ENCODE data around the gene SDK1. TPM values are rescaled to one million over a fixed set of nuclear protein-coding genes. Genes with fewer than 3 reads are reported as not detected.
"Not testable (repeated sequence)": the region's sequence is repeated elsewhere in the genome, so short reads cannot be mapped to it uniquely, and the experiment has no call there.

SDK1 gene
- total RNA-seq, 1 experiment from 2014 or later, result 6.0 TPM

DNA sequence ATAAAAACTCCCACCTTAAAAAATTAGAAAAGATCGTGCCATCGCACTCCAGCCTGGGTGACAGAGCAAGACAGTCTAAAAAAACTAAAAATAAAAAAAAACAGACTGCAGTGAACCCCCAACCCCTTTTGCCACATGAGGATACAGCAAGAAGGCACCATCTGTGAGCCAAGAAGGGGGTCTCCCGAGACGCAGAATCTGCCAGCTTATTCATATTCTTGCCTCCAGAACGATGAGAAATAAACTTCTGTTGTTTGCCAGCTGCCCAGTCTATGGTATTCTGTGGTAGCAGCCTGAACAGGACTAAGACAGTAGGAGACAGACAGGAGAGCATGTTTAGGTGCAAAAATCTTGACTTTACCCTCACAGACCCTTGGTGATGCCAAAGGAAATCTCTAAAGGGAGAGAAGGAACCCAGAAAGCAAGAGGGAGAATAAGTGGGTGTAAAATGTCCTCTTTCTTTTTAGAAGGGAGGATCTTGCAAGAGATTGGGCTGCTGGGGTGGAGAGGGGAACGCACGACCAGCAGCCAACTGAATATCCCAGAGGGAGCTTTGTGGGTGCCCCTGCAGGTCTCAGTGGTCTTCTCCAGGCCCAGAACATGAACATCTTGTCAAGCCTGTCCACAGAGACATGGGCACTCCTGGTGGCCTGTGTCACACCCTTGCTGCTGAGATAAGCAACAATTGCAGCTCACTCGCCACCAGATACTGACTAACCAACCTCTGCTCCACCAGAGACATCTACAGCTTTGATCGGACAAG, 980.4 kb downstream of the SDK1 start:
- H3K9me3 ChIP-seq (replicated peaks), result no peaks in the 10 kb centered on the region
- no peak overlapping the region for H3K4me3 ChIP-seq
- no peak for DNase-seq
- no peaks in the 10 kb centered on the region for H3K27me3 ChIP-seq
- no peaks in the 10 kb centered on the region for H3K4me1 ChIP-seq
- H3K27ac ChIP-seq, result no peak overlapping the region
- no peaks in the 10 kb centered on the region for H3K36me3 ChIP-seq

DNA sequence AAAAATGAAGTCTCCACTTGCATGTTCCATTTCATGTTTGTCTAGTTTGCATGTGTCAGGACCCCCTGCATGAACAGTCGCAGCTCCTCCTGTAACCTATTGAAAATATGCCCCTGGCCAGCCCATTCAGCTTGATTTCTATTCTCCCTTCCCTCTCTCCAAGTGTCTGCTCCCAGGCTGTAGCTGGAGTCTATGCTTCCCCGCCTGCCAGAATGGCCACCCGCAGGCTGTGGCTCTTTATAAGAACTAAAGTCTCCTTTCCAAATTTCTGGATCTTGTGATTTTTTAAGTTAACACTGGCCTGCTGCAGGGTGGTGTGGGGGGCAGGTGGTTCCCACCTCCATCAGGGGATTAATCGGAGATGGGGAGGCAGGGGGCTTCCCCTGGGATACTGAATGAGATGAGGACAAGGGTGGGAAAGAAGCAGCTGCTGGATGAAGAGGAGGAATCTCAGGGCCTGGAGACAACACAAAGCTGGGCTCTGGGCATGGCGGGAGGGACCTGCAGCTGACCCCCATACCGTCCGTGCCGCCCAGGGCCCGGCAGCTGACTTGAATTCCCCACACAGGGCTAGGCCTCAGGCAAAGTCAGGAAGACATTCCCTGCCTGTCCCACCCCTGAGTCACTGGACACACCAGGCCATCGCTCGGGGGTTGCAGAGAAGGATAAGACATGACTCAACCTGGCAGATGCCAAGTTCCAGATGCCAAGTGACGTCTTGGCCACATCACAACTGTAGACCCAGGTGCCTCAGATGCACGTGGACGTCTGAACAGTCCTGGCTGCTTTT, 981.6 kb downstream of the SDK1 start:
- H3K9me3 ChIP-seq (replicated peaks), result no peaks in the 10 kb centered on the region
- H3K27ac ChIP-seq, result no peak overlapping the region
- no peaks in the 10 kb centered on the region for H3K36me3 ChIP-seq
- no peak overlapping the region for H3K4me3 ChIP-seq
- H3K4me1 ChIP-seq, result no peaks in the 10 kb centered on the region
- DNase-seq, result peak in 1 of 2 experiments; percentile 33
- no peaks in the 10 kb centered on the region for H3K27me3 ChIP-seq

DNA sequence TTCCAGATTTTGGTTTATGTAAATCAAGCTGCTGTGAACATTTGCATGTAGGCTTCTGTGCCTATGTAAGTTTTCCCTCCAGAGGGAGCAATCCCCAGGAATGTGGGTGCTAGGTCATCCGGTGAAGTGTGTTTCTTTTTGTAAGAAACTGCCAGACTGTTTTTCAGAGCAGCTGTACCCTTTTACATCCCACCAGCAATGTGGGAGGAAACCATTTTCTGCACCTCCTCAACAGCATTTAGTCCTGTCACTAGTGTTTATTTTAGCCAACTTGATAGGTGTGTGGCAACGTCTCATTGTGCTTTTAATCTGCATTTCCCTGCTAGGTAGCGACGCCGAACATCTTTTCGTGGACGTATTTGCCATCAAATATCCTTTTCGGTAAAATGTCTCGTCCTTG, 985.3 kb downstream of the SDK1 start:
- no peaks in the 10 kb centered on the region for H3K27me3 ChIP-seq
- no peak overlapping the region for H3K27ac ChIP-seq
- no peak for DNase-seq
- no peaks in the 10 kb centered on the region for H3K4me1 ChIP-seq
- H3K9me3 ChIP-seq (replicated peaks), result no peaks in the 10 kb centered on the region
- no peaks in the 10 kb centered on the region for H3K36me3 ChIP-seq
- no peak overlapping the region for H3K4me3 ChIP-seq

DNA sequence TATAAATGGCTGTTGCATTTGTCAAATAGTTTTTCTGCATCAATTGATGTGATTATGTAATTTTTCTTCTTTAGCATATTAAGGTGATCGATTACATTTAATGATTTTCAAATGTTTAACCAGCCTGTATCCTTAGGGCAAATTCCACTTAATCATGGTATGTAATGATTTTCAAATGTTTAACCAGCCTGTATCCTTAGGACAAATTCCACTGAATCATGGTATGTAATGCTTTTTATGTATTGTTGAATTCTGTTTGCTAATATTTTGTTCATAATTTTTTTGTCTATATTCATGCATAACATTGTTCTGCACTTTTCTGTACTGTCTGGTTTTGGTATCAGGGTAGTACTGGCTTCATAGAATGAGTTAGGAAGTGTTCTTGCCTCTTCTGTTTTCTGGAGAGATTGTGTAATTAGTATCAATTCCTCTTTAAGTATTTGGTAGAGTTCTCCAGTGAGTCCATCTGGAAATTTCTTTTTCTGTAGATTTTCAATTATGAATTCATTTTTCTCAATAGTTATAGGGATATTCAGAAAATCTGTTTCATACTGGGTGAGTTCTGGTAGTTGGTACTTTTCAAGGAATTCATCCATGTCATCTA, 987.8 kb downstream of the SDK1 start:
- H3K9me3 ChIP-seq (replicated peaks), result no peaks in the 10 kb centered on the region
- H3K4me3 ChIP-seq, result no peak overlapping the region
- no peaks in the 10 kb centered on the region for H3K27me3 ChIP-seq
- no peaks in the 10 kb centered on the region for H3K4me1 ChIP-seq
- no peak overlapping the region for H3K27ac ChIP-seq
- no peaks in the 10 kb centered on the region for H3K36me3 ChIP-seq
- no peak for DNase-seq

DNA sequence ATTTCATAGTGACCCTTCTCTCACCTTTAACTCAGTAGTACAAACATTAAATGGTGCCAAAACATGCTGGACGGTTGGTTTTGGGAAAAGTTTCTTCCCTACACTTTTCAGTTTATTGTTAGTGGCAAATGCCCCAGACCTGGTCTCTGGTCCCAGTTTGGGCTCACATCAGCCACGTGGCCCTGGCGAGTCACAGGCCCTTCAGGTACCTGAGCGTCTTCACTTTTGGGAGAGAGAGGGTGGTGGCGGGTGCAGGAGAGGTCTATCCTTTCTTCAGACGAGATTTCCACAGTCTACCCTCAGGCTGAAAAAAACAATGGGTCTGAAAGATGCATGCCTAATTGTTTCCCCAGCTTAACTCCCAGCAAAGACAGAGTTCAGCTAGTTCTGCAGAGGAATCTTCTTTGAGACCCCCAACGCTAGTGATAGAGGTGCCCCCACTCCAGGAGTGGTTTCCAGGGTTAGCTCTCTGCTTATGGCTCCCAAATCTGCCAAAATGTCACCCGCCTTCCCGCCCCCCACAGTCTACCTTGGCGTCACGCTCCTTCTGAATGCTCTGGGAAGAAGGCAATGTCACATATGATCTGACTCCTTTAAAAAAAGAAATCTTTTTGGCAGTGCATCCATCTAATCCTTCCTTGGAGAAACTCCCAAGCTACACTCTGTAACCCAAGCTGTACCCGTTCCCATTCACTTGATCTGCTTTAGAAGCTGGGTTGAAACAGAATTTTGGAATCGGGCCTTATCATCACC, 996.3 kb downstream of the SDK1 start:
- Histone ChIP-seq H3K4me3 (no peak overlapping the region), H3K36me3 (no peaks in the 10 kb centered on the region), H3K27me3 (no peaks in the 10 kb centered on the region), H3K4me1 (no peaks in the 10 kb centered on the region), H3K27ac (no peak overlapping the region), H3K9me3 (replicated peaks) (no peaks in the 10 kb centered on the region)
- no peak for DNase-seq

DNA sequence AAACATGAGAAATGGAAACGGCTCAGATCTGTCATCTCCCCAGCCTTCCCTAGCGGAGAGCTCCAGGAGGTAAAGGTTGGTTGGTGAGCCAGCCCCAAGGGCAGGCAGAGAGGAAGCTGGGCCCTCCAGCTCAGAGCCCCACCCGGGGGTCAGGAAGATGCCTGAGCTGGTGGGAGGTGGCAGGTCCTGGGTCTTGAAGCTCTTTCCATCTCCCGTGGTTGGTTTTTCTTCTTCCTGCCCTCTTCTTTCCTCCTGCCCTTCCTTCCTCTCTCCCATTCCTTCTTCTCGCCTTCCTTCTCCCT, 996.8 kb downstream of the SDK1 start:
- no peak for DNase-seq
- no peak overlapping the region for H3K27ac ChIP-seq
- H3K4me1 ChIP-seq, result no peaks in the 10 kb centered on the region
- H3K27me3 ChIP-seq, result no peaks in the 10 kb centered on the region
- H3K4me3 ChIP-seq, result no peak overlapping the region
- no peaks in the 10 kb centered on the region for H3K9me3 ChIP-seq (replicated peaks)
- no peaks in the 10 kb centered on the region for H3K36me3 ChIP-seq

DNA sequence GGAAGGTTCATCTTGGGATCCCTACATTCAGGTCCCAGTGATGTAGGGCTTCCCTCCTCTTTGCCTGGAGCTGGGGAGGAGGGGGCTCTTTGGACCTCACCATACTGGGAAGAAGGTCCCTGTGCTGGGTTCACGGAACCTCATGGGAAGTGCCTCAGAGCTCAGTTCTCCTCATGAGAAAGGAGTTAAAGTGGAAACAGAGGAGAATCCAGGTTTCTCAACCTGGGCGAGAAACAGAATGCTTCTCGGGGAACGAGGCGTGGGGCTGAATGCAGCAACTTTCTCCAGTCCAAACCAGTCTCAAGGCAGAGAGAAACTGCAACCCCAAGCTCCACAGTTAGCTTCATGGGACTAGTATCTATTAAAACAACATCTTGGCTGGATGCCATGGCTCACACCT, 998.4 kb downstream of the SDK1 start:
- Histone ChIP-seq H3K27me3 (no peaks in the 10 kb centered on the region), H3K27ac (no peak overlapping the region), H3K36me3 (no peaks in the 10 kb centered on the region), H3K9me3 (replicated peaks) (no peaks in the 10 kb centered on the region), H3K4me3 (no peak overlapping the region), H3K4me1 (no peaks in the 10 kb centered on the region)
- no peak for DNase-seq

DNA sequence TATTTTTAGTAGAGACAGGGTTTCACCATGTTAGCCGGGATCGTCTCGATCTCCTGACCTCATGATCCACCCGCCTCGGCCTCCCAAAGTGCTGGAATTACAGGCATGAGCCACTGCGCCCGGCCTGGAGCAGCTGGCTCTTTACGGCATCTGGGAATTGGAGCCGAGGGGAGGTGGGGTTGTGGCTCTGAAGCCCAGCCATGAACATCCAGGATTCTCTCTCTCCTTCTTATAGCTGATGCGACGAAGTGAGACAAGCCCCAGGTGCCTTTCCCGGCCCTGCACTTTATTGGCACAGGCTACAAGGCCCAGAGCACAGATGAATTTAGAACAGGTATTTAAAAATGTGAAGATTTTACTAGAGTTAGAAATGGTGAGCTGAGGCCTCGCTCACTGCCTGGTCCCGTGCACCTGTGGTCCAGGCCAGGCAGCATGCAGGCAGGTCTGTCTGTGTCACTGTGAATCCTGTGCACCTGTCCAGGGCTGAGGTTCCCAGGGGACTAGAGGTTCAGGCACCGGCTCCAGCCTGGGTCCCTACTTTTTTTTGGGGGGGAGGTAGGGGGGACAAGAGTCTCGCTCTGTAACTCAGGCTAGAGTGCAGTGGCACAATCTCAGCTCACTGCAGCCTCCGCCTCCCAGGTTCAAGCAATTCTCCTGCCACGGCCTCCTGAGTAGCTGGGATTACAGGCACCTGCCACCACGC, 1001.3 kb downstream of the SDK1 start:
- H3K9me3 ChIP-seq (replicated peaks), result no peaks in the 10 kb centered on the region
- H3K36me3 ChIP-seq, result no peaks in the 10 kb centered on the region
- no peak overlapping the region for H3K4me3 ChIP-seq
- H3K4me1 ChIP-seq, result no peaks in the 10 kb centered on the region
- no peak overlapping the region for H3K27ac ChIP-seq
- no peak for DNase-seq
- H3K27me3 ChIP-seq, result no peaks in the 10 kb centered on the region

DNA sequence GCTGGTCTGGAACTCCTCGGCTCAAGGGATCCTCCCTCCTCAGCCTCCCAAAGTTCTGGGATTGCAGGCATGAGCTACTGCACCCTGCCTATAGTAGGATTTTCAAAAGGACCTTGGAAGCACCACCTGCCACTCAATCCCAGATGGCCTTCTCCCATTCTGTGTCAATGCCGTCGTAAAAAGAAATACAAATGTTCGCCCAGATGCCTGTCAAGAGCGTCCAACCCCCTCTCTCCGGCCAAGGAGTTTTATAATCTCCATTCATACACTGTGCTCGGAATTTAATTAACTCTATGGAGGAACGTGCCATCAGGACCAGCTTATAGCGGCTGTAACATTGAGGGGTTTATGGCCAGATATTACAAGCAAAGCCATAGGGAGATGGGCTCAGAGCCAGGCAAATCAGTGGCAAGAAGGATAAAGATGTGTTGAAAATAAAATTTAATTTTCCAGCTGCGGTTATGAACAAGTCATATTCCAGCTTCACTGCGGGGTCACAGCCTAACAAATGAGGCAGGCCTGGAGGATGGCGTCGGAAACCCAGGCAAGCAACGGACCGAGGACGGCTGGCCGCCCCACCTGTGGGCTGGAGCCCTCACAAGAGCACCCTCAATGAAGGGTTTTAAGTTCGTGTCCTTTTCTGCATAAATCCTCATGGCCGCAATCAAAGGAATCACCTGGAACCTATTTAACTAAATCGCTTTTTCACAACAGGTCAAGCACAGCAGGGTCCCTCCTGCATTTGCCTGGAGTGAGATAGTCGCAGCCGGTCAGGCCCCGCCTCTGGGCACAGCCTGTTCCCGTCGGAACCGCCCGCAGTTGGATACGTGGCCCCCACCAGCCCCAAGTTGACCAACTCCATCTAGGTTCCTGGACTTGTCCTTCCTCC, 1006.5 kb downstream of the SDK1 start:
- Histone ChIP-seq H3K4me3 (no peak overlapping the region), H3K4me1 (no peaks in the 10 kb centered on the region), H3K27ac (no peak overlapping the region), H3K27me3 (no peaks in the 10 kb centered on the region), H3K36me3 (no peaks in the 10 kb centered on the region), H3K9me3 (replicated peaks) (no peaks in the 10 kb centered on the region)
- no peak for DNase-seq

DNA sequence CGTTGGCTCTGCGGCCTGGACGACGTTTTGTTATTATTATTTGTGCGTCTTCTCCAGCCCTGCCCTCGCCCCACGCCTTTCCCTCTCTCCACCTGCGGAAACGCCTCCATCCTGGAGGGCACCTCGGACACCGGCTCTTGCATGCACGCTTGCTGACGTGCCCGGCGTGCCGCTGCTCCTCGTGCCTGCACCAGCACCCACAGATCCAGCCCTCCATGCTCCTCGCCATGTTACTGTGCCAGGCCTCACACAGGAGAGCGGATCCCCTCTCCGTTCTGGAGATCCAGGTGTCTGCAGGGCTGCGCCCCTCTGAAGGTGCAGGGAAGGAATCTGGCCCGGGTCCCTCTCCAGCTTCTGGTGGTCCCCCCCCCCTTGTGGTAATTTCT, 1007.1 kb downstream of the SDK1 start:
- Histone ChIP-seq H3K9me3 (replicated peaks) (no peaks in the 10 kb centered on the region), H3K36me3 (no peaks in the 10 kb centered on the region), H3K27ac (no peak overlapping the region), H3K27me3 (no peaks in the 10 kb centered on the region), H3K4me3 (no peak overlapping the region), H3K4me1 (no peaks in the 10 kb centered on the region)
- DNase-seq, result no peak

DNA sequence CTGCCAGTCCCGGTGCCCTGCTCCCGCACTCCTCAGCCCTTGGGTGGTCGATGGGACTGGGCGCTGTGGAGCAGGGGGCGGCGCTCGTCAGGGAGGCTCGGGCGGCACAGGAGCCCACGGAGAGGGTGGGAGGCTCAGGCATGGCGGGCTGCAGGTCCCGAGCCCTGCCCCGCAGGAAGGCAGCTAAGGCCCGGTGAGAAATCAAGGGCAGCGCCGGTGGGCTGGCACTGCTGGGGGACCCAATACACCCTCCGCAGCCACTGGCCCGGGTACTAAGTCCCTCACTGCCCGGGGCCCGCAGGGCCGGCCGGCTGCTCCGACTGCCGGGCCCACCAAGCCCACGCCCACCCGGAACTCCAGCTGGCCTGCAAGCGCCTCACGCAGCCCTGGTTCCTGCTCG, 1012.9 kb downstream of the SDK1 start:
- H3K27ac ChIP-seq; H3K9me3 ChIP-seq (replicated peaks): not testable (repeated sequence)

DNA sequence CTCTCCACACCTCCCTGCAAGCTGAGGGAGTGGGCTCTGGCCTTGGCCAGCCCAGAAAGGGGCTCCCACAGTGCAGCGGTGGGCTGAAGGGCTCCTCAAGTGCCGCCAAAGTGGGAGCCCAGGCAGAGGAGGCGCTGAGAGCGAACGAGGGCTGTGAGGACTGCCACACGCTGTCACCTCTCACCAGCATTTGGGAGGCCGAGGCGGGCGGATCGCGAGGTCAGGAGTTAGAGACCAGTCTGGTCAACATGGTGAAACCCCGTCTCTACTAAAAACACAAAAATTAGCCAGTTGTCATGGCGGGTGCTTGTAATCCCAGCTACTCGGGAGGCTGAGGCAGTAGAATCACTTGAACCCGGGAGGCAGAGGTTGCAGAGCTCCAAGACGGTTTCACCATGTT, 1013.3 kb downstream of the SDK1 start:
- H3K4me3 ChIP-seq; H3K4me1 ChIP-seq; H3K27ac ChIP-seq; H3K27me3 ChIP-seq; H3K36me3 ChIP-seq; DNase-seq; H3K9me3 ChIP-seq (replicated peaks): not testable (repeated sequence)

More for the DNA sequence above, 1012.9 kb downstream of the SDK1 start:
- H3K4me3 ChIP-seq, H3K4me1 ChIP-seq, H3K36me3 ChIP-seq, DNase-seq, H3K27me3 ChIP-seq: not testable (repeated sequence)

Data from SJCRH30 (cell line).